HepG2 (cell line): ENCODE results near the gene PANK4. TPM values are rescaled to one million over a fixed set of nuclear protein-coding genes. Genes with fewer than 3 reads are reported as not detected.

Experiments used
- ATAC-seq: fragments of 200-7000 bp; cut with Tn5 transposase; 3 replicates; pipeline ENCODE4 v1.9.1; 2020; ENCODE audit warnings: mild to moderate bottlenecking, moderate library complexity
- BruUV-seq: library from RNA; stranded (reverse); fragments of 400-500 nt; replicated peaks from 2 replicates; lab custom pipeline; 2021; lab: Mats Ljungman, UMichigan
- CTCF ChIA-PET: fragments of 300-600 bp; formaldehyde crosslinking; extraction: SDS; loops from one replicate; lab custom pipeline; 2021; ENCODE audit warnings: low total read pairs, inconsistent platforms, low intra/inter-chr PET ratio; lab: Yijun Ruan, JAX
- POLR2A ChIA-PET: fragments of 350-600 bp; sonication (Branson Sonifier 250); formaldehyde crosslinking; loops from one replicate; lab custom pipeline; 2020; ENCODE audit warnings: antibody characterized with exemption, inconsistent platforms; lab: Yijun Ruan, JAX
- DNase-seq: peaks from one replicate; pipeline ENCODE4 v3.0.0-alpha.2; 2015; ENCODE audit warnings: low spot score
- FAIRE-seq: peaks from 3 replicates; lab custom pipeline; 2011; peaks lifted over from hg19 to GRCh38; lab: Jason Lieb, UNC
- H2AFZ ChIP-seq: one replicate; pipeline ENCODE4 v1.6.1; 2011; ENCODE audit warnings: low read length, inconsistent platforms
- H3K27ac ChIP-seq: fragments of 300-600 bp; 3 replicates; pipeline ENCODE4 v1.8.0; 2011; ENCODE audit warnings: mixed run types, mild to moderate bottlenecking, mixed read lengths, low read length, inconsistent platforms; ENCODE audit not compliant: insufficient read depth; ENCODE audit errors: extremely low read length
- H3K27me3 ChIP-seq, 2 experiments: fragments of 200-600 bp in 1 of 2; 2 replicates in 1 of 2; 3 replicates in 1 of 2; pipeline versions ENCODE4 v1.6.0 to v1.8.0; 2011; ENCODE audit warnings: low read length in 2 of 2, mild to moderate bottlenecking in 2 of 2, moderate library complexity in 2 of 2, inconsistent platforms in 1 of 2; ENCODE audit not compliant: insufficient read depth in 2 of 2, control insufficient read depth in 1 of 2
- H3K36me3 ChIP-seq, 2 experiments: fragments of 200-600 bp in 1 of 2; replicated peaks in 1 of 2; 2 replicates in 1 of 2; 3 replicates in 1 of 2; pipeline versions ENCODE4 v1.5.1 to v1.8.0; 2011; ENCODE audit warnings: low read length in 2 of 2, inconsistent platforms in 1 of 2; ENCODE audit not compliant: insufficient read depth in 2 of 2, control insufficient read depth in 1 of 2
- H3K4me1 ChIP-seq: 2 replicates; pipeline ENCODE4 v1.5.1; 2012; ENCODE audit warnings: low read length, inconsistent platforms; ENCODE audit not compliant: insufficient read depth
- H3K4me2 ChIP-seq: 2 replicates; pipeline ENCODE4 v1.6.0; 2011; ENCODE audit warnings: low read depth, low read length, inconsistent platforms
- H3K4me3 ChIP-seq, 3 experiments: fragments of 200-600 bp in 1 of 3; sonication (generic), shearing (Covaris generic) in 1 of 3; replicated peaks in 1 of 3; 2 replicates each; pipeline ENCODE4 v1.5.1; 2011 to 2016; ENCODE audit warnings: low read length in 3 of 3, inconsistent platforms in 2 of 3, low read depth in 2 of 3, mild to moderate bottlenecking in 2 of 3, control low read depth in 1 of 3, mixed read lengths in 1 of 3; ENCODE audit not compliant: insufficient read depth in 1 of 3
- H3K79me2 ChIP-seq: one replicate; pipeline ENCODE4 v1.6.1; 2011; ENCODE audit warnings: low read length, inconsistent platforms; ENCODE audit not compliant: insufficient read depth
- H3K9ac ChIP-seq: 2 replicates; pipeline ENCODE4 v1.6.0; 2011; ENCODE audit warnings: mild to moderate bottlenecking, low read depth, low read length, inconsistent platforms; ENCODE audit not compliant: insufficient read depth
- H3K9me3 ChIP-seq: 2 replicates; pipeline ENCODE4 v1.5.1; 2012; ENCODE audit warnings: mild to moderate bottlenecking, low read length
- H4K20me1 ChIP-seq: 2 replicates; pipeline ENCODE4 v1.6.0; 2011; ENCODE audit warnings: inconsistent platforms, mild to moderate bottlenecking, low read length, moderate library complexity; ENCODE audit not compliant: insufficient read depth
- ATF4 ChIP-seq, 2 experiments: fragments of 450-650 bp in 1 of 2; sonication (generic) in 1 of 2; formaldehyde crosslinking; IDR thresholded peaks; 2 replicates each; pipeline versions ENCODE4 v1.5.0 to v1.8.0; 2020 to 2022; ENCODE audit warnings: mild to moderate bottlenecking in 1 of 2, missing genetic modification reagents in 1 of 2
- E2F1 ChIP-seq: sonication (generic); formaldehyde crosslinking; IDR thresholded peaks from 2 replicates; pipeline ENCODE4 v1.5.0; 2020; ENCODE audit warnings: missing genetic modification reagents
- HOXA5 ChIP-seq: sonication (generic); formaldehyde crosslinking; IDR thresholded peaks from 2 replicates; pipeline ENCODE4 v1.4.0; 2020; ENCODE audit warnings: missing genetic modification reagents
- IKZF4 ChIP-seq: sonication (generic); formaldehyde crosslinking; IDR thresholded peaks from 2 replicates; pipeline ENCODE4 v1.5.1; 2020; ENCODE audit warnings: borderline replicate concordance, mild to moderate bottlenecking, low read depth, missing genetic modification reagents; ENCODE audit errors: not compliant biosample characterization
- MBNL3 ChIP-seq: fragments of 250-450 bp; sonication (Bioruptor Pico); conservative IDR thresholded peaks from 2 replicates; pipeline ENCODE4 v1.8.0; 2022; ENCODE audit warnings: mild to moderate bottlenecking, inconsistent platforms
- NKX3-1 ChIP-seq: sonication (generic); formaldehyde crosslinking; IDR thresholded peaks from 2 replicates; pipeline ENCODE4 v1.5.0; 2020; ENCODE audit warnings: missing genetic modification reagents
- NR2F6 ChIP-seq, 2 experiments: IDR thresholded peaks; 2 replicates each; pipeline ENCODE4 v1.6.1; 2016; ENCODE audit warnings: antibody characterized with exemption in 1 of 2, mild to moderate bottlenecking in 1 of 2
- PHB2 ChIP-seq: fragments of 450-650 bp; IDR thresholded peaks from 2 replicates; pipeline ENCODE4 v1.6.1; 2018; ENCODE audit not compliant: partially characterized antibody
- U2AF1 ChIP-seq: fragments of 200-400 bp; formaldehyde crosslinking; optimal IDR thresholded peaks from 2 replicates; pipeline ENCODE3; 2017; ENCODE audit warnings: mild to moderate bottlenecking, low read depth, low read length
- ZBTB34 ChIP-seq: sonication (generic); formaldehyde crosslinking; IDR thresholded peaks from 2 replicates; pipeline ENCODE4 v1.8.0; 2022; ENCODE audit warnings: mild to moderate bottlenecking, missing genetic modification reagents
- ZNF33A ChIP-seq: sonication (generic); formaldehyde crosslinking; IDR thresholded peaks from 2 replicates; pipeline ENCODE4 v1.5.1; 2020; ENCODE audit warnings: missing genetic modification reagents, mild to moderate bottlenecking, moderate library complexity, borderline replicate concordance
- ZNF354B ChIP-seq: sonication (generic); formaldehyde crosslinking; IDR thresholded peaks from 2 replicates; pipeline ENCODE4 v1.8.0; 2022; ENCODE audit warnings: mild to moderate bottlenecking, missing genetic modification reagents
- ZNF430 ChIP-seq: sonication (generic); formaldehyde crosslinking; IDR thresholded peaks from 2 replicates; pipeline ENCODE4 v1.9.0; 2021; ENCODE audit warnings: mild to moderate bottlenecking, missing genetic modification reagents
- ZNF687 ChIP-seq: sonication (generic); formaldehyde crosslinking; IDR thresholded peaks from 2 replicates; pipeline ENCODE4 v1.5.1; 2020; ENCODE audit warnings: mild to moderate bottlenecking, missing genetic modification reagents, moderate library complexity
- WGBS: methylation state at CpG from one replicate; pipeline ENCODE4 v1.1.6; 2017; ENCODE audit warnings: low lambda C conversion rate; 5-methylcytosine and 5-hydroxymethylcytosine counted together
- in situ Hi-C: cut with HindIII; loops from 2 replicates; pipeline ENCODE4 v1.10.0; 2017; ENCODE audit warnings: low pct_unique_long_range_greater_than_20kb; ENCODE audit not compliant: extremely low pct_ligation_motif_present
- intact Hi-C: fragments of 100-400 bp; cut with micrococcal nuclease; formaldehyde crosslinking; loops from one replicate; pipeline ENCODE4 v1.10.0; 2022; ENCODE audit not compliant: unreplicated experiment
- polyA plus RNA-seq, 8 experiments: library from polyadenylated mRNA; depleted of rRNA in 3 of 8; stranded (reverse) in 7 of 8; unstranded in 1 of 8; fragments of >200 nt; fragmentation: Illumina TruSeq in 4 of 8; extraction: Trizol in 4 of 8; gene quantifications; 2 replicates each; pipeline versions ENCODE4 v1.2.1 to v1.2.3, GENCODE V29; 2011 to 2016; ENCODE audit warnings: low read depth in 4 of 8, missing spikeins in 1 of 8, mixed read lengths in 1 of 8; ENCODE audit not compliant: insufficient read depth in 1 of 8
- total RNA-seq, 5 experiments: library from RNA; depleted of rRNA; stranded (reverse); fragments of >200 nt; fragmentation: Illumina TruSeq; extraction: Trizol; gene quantifications; 2 replicates each; pipeline ENCODE4 v1.2.3, GENCODE V29; 2016; ENCODE audit warnings: low read depth in 1 of 5

PANK4 gene
- total and polyA plus RNA-seq, 2 of the 13 experiments (the other 11 are each of a cell fraction or from before 2014, with no cell fraction given), result 17.4 to 19.3 TPM

- TF ChIP-seq ZNF430 (CRISPR knock-in tag) (no peak), MBNL3 (CRISPR knock-in tag) (no peak), PHB2 (no peak), E2F1 (CRISPR knock-in tag) (no peak), IKZF4 (CRISPR knock-in tag) (no peak), ZNF33A (CRISPR knock-in tag) (no peak)
Observed at GRCh38 chr1:2535455-2535854, 9.1 kb upstream of the PANK4 start (continued).

- Histone ChIP-seq H3K4me3 (no peak overlapping the region), H3K9ac (no peak overlapping the region), H3K4me2 (no peak overlapping the region), H3K4me1 (peaks cover 7% of the 10 kb centered on the region; the same call in 1 of the 2 replicates), H3K27me3 (peaks cover 15 to 67% of the 10 kb centered on the region in 2 experiments), H4K20me1 (no peaks in the 10 kb centered on the region), H3K9me3 (no peaks in the 10 kb centered on the region), H3K27ac (no peak overlapping the region), H3K36me3 (no peaks in the 10 kb centered on the region), H3K79me2 (no peaks in the 10 kb centered on the region), H2AFZ (no peak overlapping the region)
- in situ Hi-C loops (no loop called here), intact Hi-C loops (no loop called here)
- ATAC-seq (no peak; the same call in 2 of the 3 replicates), FAIRE-seq (no peak), DNase-seq (no peak)
- BruUV-seq, result no TSS peak
- CTCF ChIA-PET, result no interaction called here
- WGBS, result 10% methylated on average over 11 of the region's 18 CpGs
- POLR2A ChIA-PET, result interaction anchor here (1.4 to 2.1 kb wide), 3 partner anchors 9 to 11 kb away, joined by 5 to 7 read pairs (median 5); partner anchors contain the start of gene PANK4
- TF ChIP-seq ZNF687 (CRISPR knock-in tag) (0 out of 2 replicates have a peak, but pooled peaks have one; percentile 3), HOXA5 (CRISPR knock-in tag) (no peak), NR2F6 (IDR thresholded peaks at IDR 0.05) (no peak), NR2F6 (CRISPR knock-in tag; IDR thresholded peaks at IDR 0.05) (peak; percentile 22; the same call in 1 of the 2 replicates), ATF4 (CRISPR knock-in tag; IDR thresholded peaks at IDR 0.05) (no peak), U2AF1 (no peak), NKX3-1 (CRISPR knock-in tag) (no peak), ZBTB34 (CRISPR knock-in tag) (no peak), ZNF354B (CRISPR knock-in tag) (no peak)
Observed at GRCh38 chr1:2534687-2535441, 8.5 kb upstream of the PANK4 start.
